HEK293 (cell line): ENCODE results near the gene BEST3.

Experiments
- CTCF ChIA-PET: fragments of 350-600 bp; formaldehyde crosslinking; extraction: SDS; loops from one replicate; lab custom pipeline; 2021; ENCODE audit warnings: antibody characterized with exemption; lab: Yijun Ruan, JAX
- POLR2A ChIA-PET: fragments of 300-600 bp; formaldehyde crosslinking; extraction: SDS; loops from one replicate; lab custom pipeline; 2020; ENCODE audit warnings: antibody characterized with exemption, inconsistent platforms; lab: Yijun Ruan, JAX
- H3K27ac ChIP-seq: fragments of 200-500 bp; sonication (Bioruptor generic); 2 replicates; pipeline ENCODE4 v1.5.1; 2014; ENCODE audit warnings: low read depth, low read length, control low read depth, inconsistent platforms; ENCODE audit errors: extremely low read depth
- H3K36me3 ChIP-seq, 2 experiments: fragments of 200-500 bp in 1 of 2; sonication (Bioruptor generic) in 1 of 2; 1 replicate in 1 of 2; 2 replicates in 1 of 2; pipeline ENCODE4 v1.5.1; 2014 to 2017; ENCODE audit warnings: inconsistent platforms in 2 of 2, low read length in 2 of 2; ENCODE audit not compliant: control insufficient read depth in 2 of 2, insufficient read depth in 1 of 2
- H3K4me1 ChIP-seq: fragments of 200-500 bp; sonication (Bioruptor generic); 2 replicates; pipeline ENCODE4 v1.5.1; 2014; ENCODE audit warnings: mild to moderate bottlenecking, low read length, inconsistent platforms; ENCODE audit not compliant: control insufficient read depth, insufficient read depth
- H3K4me3 ChIP-seq: 2 replicates; pipeline ENCODE4 v1.5.1; 2011; ENCODE audit warnings: low read depth, mild to moderate bottlenecking, control low read depth, low read length, moderate library complexity
- H3K9me3 ChIP-seq: fragments of 200-500 bp; sonication (Bioruptor generic); 2 replicates; pipeline ENCODE4 v1.5.1; 2014; ENCODE audit warnings: low read depth, low read length, inconsistent platforms; ENCODE audit not compliant: control insufficient read depth, insufficient read depth
- GLIS1 ChIP-seq: fragments of 450-650 bp; formaldehyde crosslinking; IDR thresholded peaks from 2 replicates; pipeline ENCODE4 v1.5.1; 2016; ENCODE audit warnings: missing biosample characterization, missing genetic modification characterization
- KLF10 ChIP-seq: fragments of 450-650 bp; IDR thresholded peaks from 2 replicates; pipeline ENCODE4 v1.5.1; 2018; ENCODE audit warnings: missing biosample characterization, mild to moderate bottlenecking, missing genetic modification characterization
- SETDB1 ChIP-seq: IDR thresholded peaks from one replicate; pipeline ENCODE4 v1.6.1; 2017; ENCODE audit warnings: mild to moderate bottlenecking, low read length, moderate library complexity, mixed read lengths; ENCODE audit not compliant: insufficient read length
- ZBTB6 ChIP-seq: fragments of 450-650 bp; formaldehyde crosslinking; IDR thresholded peaks from 2 replicates; pipeline ENCODE4 v1.5.1; 2017; ENCODE audit warnings: missing biosample characterization, missing genetic modification characterization
- ZEB2 ChIP-seq: fragments of 450-650 bp; formaldehyde crosslinking; IDR thresholded peaks from 2 replicates; pipeline ENCODE4 v1.5.1; 2016; ENCODE audit warnings: missing biosample characterization, missing genetic modification characterization
- ZFP3 ChIP-seq: fragments of 450-650 bp; formaldehyde crosslinking; IDR thresholded peaks from 2 replicates; pipeline ENCODE4 v1.5.1; 2016; ENCODE audit warnings: low read depth, missing biosample characterization, missing genetic modification characterization
- ZNF148 ChIP-seq: fragments of 450-650 bp; formaldehyde crosslinking; IDR thresholded peaks from 2 replicates; pipeline ENCODE4 v1.5.0; 2017; ENCODE audit warnings: missing biosample characterization, missing genetic modification characterization, borderline replicate concordance
- ZNF214 ChIP-seq: fragments of 450-650 bp; formaldehyde crosslinking; IDR thresholded peaks from 2 replicates; pipeline ENCODE4 v1.5.1; 2017; ENCODE audit warnings: missing biosample characterization, mild to moderate bottlenecking, missing genetic modification characterization, borderline replicate concordance
- ZNF266 ChIP-seq: fragments of 450-650 bp; formaldehyde crosslinking; IDR thresholded peaks from 2 replicates; pipeline ENCODE4 v1.5.1; 2016; ENCODE audit warnings: missing biosample characterization, missing genetic modification characterization, low read depth
- ZNF302 ChIP-seq: fragments of 450-650 bp; formaldehyde crosslinking; IDR thresholded peaks from 2 replicates; pipeline ENCODE4 v1.5.1; 2016; ENCODE audit warnings: missing biosample characterization, missing genetic modification characterization, low read depth
- TF ChIP-seq, protein P1 (sequence below): fragments of 450-650 bp; formaldehyde crosslinking; IDR thresholded peaks from 2 replicates; pipeline ENCODE4 v1.5.1; 2016; ENCODE audit warnings: missing biosample characterization, missing genetic modification characterization
- TF ChIP-seq, protein P2 (sequence below): IDR thresholded peaks from 2 replicates; pipeline ENCODE4 v1.6.1; 2011; ENCODE audit warnings: mild to moderate bottlenecking, low read depth, low read length, borderline replicate concordance
- TF ChIP-seq, protein P3 (sequence below): fragments of 450-650 bp; formaldehyde crosslinking; IDR thresholded peaks from 2 replicates; pipeline ENCODE4 v1.5.1; 2016; ENCODE audit warnings: missing biosample characterization, missing genetic modification characterization
- TF ChIP-seq, protein P4 (sequence below): fragments of 450-650 bp; formaldehyde crosslinking; IDR thresholded peaks from 2 replicates; pipeline ENCODE4 v1.5.1; 2016; ENCODE audit warnings: missing biosample characterization, missing genetic modification characterization, borderline replicate concordance
- TF ChIP-seq, protein P5 (sequence below): fragments of 450-650 bp; formaldehyde crosslinking; IDR thresholded peaks from 2 replicates; pipeline ENCODE4 v1.5.1; 2016; ENCODE audit warnings: missing biosample characterization, missing genetic modification characterization

The BEST3 gene

DNA sequence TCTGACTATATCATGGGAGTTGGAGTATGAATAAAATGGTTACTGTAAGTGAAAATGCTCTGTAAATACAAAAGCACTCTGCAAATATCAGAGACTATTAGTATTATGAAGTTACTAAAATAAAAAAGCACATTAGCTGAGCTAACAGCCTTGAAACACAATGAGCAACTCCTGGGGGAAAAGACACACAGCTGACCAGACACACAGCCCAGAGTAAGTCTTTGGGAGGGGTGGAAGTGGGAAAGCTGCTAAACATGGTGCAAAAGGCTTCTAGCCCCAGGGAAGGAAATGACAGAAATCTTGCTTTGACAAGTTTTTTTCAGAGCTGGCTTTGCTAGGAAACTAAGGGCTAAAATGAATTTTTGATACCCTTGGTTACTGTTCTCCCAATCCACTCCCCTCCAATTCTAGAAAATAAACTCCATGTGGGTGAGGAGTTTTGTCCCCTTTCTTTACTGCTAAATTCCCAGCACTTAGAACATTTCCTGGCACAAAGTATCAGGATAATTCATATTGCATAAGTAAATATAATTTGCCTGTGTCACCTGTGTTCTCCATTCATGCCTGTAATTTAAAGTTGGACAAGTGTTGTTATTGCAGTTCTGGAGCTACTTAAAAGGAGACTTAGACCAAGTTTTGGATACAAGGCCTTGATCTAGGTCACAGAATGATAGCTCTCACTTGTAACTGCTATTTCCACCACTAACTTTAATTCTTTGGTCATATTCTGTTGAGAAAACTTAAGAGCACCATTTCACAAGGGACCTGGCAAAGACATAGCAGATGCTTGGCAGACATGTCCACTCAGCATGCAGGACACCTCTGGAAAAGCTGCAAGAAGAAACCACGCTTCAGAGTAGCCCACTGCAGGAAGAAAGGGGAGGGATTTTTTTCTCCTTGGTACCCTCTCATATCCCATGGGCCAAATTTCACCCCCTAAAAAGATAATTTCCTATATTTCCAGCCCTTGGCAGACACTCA is 20.5 kb upstream of the BEST3 start (continued):
- TF ChIP-seq, protein P1, sequence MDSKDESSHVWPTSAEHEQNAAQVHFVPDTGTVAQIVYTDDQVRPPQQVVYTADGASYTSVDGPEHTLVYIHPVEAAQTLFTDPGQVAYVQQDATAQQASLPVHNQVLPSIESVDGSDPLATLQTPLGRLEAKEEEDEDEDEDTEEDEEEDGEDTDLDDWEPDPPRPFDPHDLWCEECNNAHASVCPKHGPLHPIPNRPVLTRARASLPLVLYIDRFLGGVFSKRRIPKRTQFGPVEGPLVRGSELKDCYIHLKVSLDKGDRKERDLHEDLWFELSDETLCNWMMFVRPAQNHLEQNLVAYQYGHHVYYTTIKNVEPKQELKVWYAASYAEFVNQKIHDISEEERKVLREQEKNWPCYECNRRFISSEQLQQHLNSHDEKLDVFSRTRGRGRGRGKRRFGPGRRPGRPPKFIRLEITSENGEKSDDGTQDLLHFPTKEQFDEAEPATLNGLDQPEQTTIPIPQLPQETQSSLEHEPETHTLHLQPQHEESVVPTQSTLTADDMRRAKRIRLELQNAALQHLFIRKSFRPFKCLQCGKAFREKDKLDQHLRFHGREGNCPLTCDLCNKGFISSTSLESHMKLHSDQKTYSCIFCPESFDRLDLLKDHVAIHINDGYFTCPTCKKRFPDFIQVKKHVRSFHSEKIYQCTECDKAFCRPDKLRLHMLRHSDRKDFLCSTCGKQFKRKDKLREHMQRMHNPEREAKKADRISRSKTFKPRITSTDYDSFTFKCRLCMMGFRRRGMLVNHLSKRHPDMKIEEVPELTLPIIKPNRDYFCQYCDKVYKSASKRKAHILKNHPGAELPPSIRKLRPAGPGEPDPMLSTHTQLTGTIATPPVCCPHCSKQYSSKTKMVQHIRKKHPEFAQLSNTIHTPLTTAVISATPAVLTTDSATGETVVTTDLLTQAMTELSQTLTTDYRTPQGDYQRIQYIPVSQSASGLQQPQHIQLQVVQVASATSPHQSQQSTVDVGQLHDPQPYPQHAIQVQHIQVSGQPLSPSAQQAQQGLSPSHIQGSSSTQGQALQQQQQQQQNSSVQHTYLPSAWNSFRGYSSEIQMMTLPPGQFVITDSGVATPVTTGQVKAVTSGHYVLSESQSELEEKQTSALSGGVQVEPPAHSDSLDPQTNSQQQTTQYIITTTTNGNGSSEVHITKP, result peak; percentile 61
- TF ChIP-seq, all 188 proteins: peak for 1

DNA sequence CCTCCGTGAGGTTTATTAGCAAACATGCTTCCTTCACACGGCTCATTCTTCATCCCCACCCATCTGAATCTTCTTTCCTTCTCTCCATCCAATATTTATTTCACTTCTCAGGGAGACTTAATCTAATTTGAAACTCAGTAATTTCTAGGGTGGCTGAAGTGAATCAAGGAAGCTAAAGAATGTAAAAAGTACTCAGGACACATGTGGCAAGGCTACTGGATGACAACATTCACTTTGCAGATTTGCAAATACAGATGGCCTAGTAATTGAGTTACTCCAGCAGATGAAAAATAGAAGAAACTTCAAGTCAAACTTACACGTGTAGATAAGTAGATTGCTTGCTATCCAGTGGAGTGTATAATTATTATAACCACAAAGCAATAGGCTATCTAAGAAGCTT is 15.4 kb upstream of the BEST3 start:
- no peaks in the 10 kb centered on the region for H3K36me3 ChIP-seq
- POLR2A ChIA-PET, result no interaction called here
- no peak overlapping the region for H3K4me3 ChIP-seq
- H3K27ac ChIP-seq, result no peak overlapping the region
- H3K4me1 ChIP-seq, result no peaks in the 10 kb centered on the region
- no peaks in the 10 kb centered on the region for H3K9me3 ChIP-seq
- CTCF ChIA-PET, result no interaction called here
- TF ChIP-seq, protein P2, sequence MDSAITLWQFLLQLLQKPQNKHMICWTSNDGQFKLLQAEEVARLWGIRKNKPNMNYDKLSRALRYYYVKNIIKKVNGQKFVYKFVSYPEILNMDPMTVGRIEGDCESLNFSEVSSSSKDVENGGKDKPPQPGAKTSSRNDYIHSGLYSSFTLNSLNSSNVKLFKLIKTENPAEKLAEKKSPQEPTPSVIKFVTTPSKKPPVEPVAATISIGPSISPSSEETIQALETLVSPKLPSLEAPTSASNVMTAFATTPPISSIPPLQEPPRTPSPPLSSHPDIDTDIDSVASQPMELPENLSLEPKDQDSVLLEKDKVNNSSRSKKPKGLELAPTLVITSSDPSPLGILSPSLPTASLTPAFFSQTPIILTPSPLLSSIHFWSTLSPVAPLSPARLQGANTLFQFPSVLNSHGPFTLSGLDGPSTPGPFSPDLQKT, result no peak
- TF ChIP-seq ZBTB6 (no peak), ZNF302 (tag by site-specific recombination) (no peak), KLF10 (tag by site-specific recombination) (no peak), SETDB1 (no peak), ZNF214 (tag by site-specific recombination) (no peak), ZNF148 (tag by site-specific recombination) (no peak), ZNF266 (tag by site-specific recombination) (no peak), GLIS1 (no peak), ZEB2 (tag by site-specific recombination) (no peak), ZFP3 (no peak)
- TF ChIP-seq, protein P3, sequence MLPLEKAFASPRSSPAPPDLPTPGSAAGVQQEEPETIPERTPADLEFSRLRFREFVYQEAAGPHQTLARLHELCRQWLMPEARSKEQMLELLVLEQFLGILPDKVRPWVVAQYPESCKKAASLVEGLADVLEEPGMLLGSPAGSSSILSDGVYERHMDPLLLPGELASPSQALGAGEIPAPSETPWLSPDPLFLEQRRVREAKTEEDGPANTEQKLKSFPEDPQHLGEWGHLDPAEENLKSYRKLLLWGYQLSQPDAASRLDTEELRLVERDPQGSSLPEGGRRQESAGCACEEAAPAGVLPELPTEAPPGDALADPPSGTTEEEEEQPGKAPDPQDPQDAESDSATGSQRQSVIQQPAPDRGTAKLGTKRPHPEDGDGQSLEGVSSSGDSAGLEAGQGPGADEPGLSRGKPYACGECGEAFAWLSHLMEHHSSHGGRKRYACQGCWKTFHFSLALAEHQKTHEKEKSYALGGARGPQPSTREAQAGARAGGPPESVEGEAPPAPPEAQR (tag by site-specific recombination), result no peak
- TF ChIP-seq, protein P4, sequence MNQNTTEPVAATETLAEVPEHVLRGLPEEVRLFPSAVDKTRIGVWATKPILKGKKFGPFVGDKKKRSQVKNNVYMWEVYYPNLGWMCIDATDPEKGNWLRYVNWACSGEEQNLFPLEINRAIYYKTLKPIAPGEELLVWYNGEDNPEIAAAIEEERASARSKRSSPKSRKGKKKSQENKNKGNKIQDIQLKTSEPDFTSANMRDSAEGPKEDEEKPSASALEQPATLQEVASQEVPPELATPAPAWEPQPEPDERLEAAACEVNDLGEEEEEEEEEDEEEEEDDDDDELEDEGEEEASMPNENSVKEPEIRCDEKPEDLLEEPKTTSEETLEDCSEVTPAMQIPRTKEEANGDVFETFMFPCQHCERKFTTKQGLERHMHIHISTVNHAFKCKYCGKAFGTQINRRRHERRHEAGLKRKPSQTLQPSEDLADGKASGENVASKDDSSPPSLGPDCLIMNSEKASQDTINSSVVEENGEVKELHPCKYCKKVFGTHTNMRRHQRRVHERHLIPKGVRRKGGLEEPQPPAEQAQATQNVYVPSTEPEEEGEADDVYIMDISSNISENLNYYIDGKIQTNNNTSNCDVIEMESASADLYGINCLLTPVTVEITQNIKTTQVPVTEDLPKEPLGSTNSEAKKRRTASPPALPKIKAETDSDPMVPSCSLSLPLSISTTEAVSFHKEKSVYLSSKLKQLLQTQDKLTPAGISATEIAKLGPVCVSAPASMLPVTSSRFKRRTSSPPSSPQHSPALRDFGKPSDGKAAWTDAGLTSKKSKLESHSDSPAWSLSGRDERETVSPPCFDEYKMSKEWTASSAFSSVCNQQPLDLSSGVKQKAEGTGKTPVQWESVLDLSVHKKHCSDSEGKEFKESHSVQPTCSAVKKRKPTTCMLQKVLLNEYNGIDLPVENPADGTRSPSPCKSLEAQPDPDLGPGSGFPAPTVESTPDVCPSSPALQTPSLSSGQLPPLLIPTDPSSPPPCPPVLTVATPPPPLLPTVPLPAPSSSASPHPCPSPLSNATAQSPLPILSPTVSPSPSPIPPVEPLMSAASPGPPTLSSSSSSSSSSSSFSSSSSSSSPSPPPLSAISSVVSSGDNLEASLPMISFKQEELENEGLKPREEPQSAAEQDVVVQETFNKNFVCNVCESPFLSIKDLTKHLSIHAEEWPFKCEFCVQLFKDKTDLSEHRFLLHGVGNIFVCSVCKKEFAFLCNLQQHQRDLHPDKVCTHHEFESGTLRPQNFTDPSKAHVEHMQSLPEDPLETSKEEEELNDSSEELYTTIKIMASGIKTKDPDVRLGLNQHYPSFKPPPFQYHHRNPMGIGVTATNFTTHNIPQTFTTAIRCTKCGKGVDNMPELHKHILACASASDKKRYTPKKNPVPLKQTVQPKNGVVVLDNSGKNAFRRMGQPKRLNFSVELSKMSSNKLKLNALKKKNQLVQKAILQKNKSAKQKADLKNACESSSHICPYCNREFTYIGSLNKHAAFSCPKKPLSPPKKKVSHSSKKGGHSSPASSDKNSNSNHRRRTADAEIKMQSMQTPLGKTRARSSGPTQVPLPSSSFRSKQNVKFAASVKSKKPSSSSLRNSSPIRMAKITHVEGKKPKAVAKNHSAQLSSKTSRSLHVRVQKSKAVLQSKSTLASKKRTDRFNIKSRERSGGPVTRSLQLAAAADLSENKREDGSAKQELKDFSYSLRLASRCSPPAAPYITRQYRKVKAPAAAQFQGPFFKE (tag by site-specific recombination), result no peak
- TF ChIP-seq, protein P5, sequence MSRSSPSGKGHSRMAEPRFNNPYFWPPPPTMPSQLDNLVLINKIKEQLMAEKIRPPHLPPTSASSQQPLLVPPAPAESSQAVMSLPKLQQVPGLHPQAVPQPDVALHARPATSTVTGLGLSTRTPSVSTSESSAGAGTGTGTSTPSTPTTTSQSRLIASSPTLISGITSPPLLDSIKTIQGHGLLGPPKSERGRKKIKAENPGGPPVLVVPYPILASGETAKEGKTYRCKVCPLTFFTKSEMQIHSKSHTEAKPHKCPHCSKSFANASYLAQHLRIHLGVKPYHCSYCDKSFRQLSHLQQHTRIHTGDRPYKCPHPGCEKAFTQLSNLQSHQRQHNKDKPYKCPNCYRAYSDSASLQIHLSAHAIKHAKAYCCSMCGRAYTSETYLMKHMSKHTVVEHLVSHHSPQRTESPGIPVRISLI, result no peak
